HG02981 (cell line): Measurements from ENCODE around the gene CTTN.
"Not testable (repeated sequence)": the region's sequence is repeated elsewhere in the genome, so short reads cannot be mapped to it uniquely, and the experiment has no call there.

ENCODE experiments used
- ATAC-seq: cut with Tn5 transposase; IDR thresholded peaks from one replicate; pipeline ENCODE4 v1.9.1; 2021; ENCODE audit warnings: mild to moderate bottlenecking, moderate library complexity; ENCODE audit not compliant: unreplicated experiment

CTTN gene

DNA sequence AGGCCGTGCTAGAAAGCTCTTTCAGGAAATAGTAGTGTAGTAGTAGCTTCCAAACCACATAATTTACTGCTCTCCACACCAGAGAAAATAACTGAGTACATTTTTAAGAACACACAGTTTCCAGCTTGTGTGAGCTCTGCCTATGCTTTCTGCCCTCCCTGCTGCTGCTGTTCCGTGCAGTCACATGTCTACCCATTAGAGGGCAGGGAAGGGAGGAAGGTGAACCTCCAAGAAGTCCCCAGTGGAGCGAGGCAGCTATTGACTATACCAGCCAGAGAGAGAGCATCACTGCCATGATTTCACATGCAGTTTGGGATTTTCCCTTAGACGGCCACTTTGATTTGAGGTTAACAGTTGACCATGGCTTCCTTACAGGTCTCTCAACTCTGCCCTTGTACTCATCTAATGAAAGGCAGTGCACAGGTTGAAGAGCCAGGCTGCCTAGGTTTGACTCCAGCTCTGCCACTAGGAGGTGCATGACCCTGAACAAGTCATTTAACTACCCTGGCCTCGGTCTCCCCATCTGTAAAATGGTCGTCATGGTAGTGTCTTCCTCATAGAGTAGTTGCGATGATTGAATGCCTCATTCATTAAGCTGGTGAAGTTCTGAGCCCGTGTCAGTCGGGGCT lies 19.7 kb upstream of the CTTN start:
- no peak for ATAC-seq

GRCh38 chr11:70381350-70381749 lies 17.0 kb upstream of the CTTN start:
- no peak for ATAC-seq

- no peak for ATAC-seq
These were observed 16.2 kb upstream of the CTTN start for GRCh38 chr11:70381872-70382861.

DNA sequence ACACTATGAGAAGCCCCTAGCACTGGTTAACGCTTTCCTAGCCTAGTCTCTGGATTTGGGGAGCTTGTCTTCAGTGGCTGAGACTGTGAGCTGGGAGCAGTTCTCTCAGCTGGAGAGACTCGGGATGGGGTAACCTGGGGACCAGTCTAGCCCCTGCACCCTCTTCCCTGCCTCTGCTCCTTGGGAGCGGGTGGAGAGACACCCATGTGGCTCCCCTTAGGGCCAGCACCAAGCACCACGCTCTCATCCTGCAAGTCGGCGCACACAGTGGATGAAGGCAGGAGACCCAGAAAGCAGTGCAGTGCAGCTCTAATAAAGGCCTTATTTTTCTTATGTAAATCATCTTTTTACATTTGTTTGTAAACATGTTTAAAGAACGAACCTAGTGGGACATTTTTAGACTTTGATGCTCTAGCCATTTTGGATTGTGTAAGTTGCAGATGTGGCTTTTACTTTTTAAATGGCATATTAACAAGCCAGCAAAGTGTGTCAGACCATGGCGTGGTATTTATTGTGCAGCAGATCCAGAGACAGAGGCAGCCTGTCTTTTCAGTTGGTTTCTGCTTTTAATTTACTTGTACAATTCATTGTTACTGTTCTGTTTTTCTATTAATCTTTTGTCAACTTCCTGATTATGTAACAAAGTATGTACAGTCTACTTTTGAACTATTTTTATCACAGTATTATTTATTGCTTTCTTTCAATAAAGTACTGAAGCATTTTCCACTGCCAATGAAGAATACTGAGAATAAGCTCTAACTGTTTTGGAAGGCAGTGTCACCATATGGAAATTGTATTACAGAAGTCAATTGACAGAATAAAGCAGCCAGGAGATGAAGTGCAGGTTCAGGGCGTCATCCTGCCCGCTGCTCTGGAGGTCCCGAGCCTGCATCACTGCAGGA lies 14.4 kb upstream of the CTTN start:
- ATAC-seq: no peak

GRCh38 chr11:70384566-70385152 lies 13.7 kb upstream of the CTTN start:
- no peak for ATAC-seq

DNA sequence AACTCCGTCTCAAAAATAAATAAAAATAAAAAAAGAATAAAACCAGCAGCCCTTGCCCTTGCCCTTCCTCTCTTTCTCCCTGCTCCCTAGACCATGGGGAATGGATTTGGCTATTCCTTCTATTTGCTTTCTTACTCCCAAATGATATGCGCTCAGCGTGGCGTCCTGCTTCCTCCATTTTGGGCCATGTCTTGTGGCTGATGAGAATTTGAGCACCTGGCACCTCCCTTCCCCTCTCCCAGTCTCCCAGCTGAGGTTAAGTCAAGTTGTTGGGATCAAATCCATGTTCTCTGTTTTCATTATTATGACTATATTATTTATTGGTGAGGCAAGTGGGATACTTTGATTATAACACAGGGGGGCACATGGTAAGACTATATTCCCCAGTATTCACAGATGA lies 10.8 kb upstream of the CTTN start:
- no peak for ATAC-seq

DNA sequence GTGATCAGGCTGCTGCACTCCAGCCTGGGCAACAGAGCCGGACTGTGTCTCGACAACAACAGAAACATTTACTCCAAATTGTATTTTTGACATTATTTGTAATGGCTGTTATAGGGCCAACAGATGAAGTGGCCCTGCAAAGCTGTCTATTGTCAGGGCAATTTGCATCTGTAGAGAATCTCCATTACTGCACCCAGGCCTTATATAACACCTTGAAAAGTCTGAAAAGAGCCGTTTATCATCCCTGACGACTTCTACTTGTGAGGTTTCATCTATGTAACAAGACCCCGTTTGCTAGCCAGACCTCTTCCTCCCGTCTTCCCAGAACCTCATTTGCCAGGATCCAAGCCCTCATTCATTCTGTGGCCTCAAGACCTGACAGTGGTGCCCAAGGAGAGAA lies 9.1 kb upstream of the CTTN start:
- no peak for ATAC-seq

- ATAC-seq: not testable (repeated sequence)
These were observed 7.4 kb upstream of the CTTN start for GRCh38 chr11:70390882-70391281.

DNA sequence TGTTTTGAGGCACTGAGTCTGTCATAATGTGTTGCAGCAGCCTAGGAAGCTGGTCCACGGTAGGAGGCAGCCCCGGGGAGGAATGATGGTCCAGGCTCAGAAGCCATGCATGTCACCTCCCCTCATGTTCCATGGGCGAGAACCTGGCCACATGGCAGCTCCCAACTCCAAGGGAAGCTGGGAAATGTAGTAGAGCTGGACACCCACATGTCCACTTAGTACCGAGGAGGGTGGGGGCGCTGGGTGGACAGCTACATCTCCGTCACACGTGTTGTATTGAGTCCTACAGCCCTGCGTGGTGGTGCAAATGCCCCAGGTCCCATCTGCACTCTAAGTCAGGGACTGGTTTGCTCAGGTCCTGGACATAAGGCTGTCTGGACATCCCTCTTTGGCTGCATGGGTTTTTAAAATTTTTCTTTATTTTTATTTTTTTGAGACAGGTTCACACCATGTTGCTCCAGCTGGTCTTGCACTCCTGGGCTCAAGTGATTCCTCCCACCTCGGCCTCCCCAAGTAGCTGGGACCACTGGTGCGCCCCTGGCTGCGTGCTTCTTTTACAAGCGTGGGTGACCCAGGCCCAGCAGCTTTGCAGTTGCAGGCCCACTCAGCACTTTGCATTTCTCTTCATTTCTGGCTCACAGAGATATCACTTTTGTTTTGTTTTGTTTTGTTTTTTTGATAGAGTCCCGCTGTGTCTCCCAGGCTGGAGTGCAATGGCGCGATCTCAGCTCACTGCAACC lies 3.9 kb upstream of the CTTN start:
- ATAC-seq: no peak

- no peak for ATAC-seq
These were observed 870 bp upstream of the CTTN start for GRCh38 chr11:70397336-70397982.

GRCh38 chr11:70398834-70399680 lies 728 bp downstream of the CTTN start:
- ATAC-seq: no peak

DNA sequence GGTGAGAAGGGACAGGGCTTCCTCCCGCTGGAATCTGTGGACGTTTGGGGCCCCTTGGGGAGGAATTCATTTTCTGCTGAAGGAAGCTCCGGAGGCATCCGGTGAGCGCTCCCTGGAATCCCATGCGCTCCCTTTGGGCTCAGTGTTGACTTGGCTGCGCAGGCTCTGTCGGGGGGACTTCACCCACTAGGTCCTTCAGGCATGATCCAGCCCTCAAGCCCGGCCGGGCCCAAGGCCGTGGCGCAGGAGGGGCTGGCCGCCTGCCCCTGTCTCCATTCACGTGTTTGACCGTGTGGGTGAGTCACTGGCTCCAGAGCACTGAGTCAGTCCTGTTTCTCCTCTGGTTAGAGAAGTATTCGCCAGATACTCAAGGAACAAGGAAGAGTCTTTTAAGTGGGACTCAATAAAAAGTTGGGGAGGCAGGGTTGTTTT lies 1.4 kb downstream of the CTTN start:
- no peak for ATAC-seq

GRCh38 chr11:70400643-70401042 lies 2.3 kb downstream of the CTTN start:
- no peak for ATAC-seq

- ATAC-seq: no peak
These were observed 3.7 kb downstream of the CTTN start for GRCh38 chr11:70402016-70402415.

DNA sequence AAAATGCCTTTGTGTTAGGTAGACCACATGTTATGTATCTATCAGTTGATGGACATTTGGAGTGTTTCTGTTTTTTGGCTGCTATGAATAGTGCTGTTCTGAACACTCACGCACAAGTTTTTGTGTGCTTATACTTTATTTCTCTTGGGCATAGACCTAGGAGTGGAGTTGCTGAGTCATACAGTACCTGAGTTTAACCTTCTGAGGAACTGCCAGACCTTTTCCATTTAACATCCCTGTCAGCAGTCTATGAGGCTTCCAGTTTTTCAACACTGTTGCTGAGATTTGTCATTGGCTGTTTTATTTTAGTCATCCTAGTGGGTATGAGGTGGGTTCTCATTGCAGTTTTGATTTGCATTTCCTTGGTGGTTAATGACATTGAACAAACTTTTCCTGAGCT lies 4.4 kb downstream of the CTTN start:
- ATAC-seq: no peak

DNA sequence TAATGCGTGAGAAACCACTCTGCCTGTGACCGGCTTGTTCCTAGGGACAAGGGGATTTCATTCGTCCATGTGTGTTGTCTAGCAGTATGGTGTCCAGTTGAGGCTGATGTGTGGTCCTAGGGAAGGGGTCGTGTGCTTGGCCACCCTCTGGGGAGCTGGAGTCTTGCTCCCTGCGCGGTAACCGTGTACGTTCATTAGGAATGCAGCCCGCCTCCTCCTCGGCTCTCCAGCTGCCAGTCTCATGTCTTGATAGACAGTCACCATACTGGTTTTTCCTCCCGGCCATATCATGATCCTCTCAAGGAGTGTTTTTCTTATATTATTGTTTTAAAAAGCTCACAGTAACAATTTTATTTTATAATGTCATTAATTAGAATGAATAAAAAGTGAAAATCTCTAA lies 5.9 kb downstream of the CTTN start:
- no peak for ATAC-seq

DNA sequence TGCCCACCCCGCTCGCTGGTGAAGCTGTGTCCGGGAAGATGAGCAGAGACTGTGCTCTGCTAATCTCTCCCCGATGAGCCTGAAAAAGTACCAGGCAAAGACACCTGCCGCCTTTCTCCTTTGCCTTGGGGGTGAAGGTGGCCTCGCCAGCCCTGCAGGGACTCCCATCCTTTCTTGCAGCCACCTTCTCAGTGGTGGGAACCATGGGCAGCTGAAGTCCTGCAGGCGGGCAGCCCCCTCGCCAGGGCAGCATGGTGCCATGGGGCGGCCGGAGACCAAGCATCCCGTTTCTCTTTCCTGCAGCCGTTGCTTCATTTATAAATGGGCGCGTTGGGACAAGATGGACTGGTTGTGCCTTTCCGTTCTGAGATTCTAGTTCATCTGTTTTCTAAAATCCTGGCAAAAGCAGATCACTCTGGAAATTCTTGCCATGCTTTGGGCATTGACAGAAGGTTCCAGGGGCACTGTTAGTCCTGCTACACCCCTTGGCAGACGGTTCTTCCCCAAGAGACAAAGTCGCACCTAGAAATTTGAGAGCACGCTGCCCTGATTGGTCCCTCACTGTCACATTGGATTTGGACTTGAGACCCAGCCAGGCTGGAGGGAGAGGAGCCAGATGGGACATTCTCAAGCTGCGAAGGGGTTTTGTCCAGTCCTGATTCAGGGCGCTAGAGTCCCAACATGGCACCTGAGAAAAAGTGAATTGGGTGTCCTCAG lies 7.5 kb downstream of the CTTN start:
- no peak for ATAC-seq

GRCh38 chr11:70407121-70407520 lies 8.8 kb downstream of the CTTN start:
- ATAC-seq: no peak
